Measurements from ENCODE around the gene TSHZ1. TPM values are rescaled to one million over a fixed set of nuclear protein-coding genes. Genes with fewer than 3 reads are reported as not detected.
A peak's percentile ranks its signal among the peaks of the same experiment; 100 is the strongest.
"Not testable (repeated sequence)": the region's sequence is repeated elsewhere in the genome, so short reads cannot be mapped to it uniquely, and the experiment has no call there.

TSHZ1 gene
- total RNA-seq, 1 experiment from 2014 or later: 12.4 TPM

DNA sequence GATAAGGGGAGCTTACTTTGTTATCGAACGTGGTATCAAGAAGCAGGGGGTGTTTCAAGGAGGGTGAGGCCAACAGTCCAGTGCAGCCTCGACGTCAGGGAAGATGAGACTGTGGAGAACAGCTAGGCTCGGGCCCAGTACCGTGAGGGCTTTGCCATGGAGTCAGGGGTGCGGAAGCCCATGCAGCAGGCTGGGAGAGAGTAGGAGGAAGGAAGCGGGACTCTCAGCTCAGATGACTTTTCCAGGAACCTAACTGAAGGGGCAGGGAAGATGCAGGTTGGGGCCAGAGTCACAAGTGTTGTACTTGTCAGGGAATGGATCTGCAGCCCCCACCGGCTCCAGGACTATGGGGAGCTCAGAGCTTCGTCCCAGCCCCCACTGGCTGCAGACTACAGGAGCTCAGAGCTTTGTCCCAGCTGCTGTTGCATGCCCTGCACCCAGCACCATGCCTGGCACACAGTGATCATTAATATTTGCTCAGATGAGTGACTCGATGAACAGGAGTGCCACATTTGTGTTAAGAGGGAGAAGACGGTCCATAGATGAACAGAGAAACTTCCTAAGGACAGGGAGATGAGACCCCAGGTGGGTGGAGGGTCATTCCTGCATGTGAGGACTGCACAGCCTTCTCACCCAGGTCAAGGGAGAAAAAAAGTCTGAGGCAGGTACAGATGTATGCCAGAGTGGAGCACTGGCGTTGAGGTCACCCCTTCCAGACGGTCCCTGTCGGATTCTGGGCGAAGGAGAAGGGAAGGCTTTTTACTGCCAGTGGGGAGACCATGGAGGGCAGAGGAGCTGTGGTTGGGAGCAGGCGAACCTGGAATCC lies 38.1 kb upstream of the TSHZ1 start:
- Histone ChIP-seq H3K27me3 (replicated peaks) (no peaks in the 10 kb centered on the region), H3K36me3 (no peaks in the 10 kb centered on the region), H3K4me3 (no peak overlapping the region), H3K27ac (no peak overlapping the region), H3K9me3 (replicated peaks) (no peaks in the 10 kb centered on the region), H3K4me1 (replicated peaks) (peaks cover 11% of the 10 kb centered on the region)
- peak in 1 of 2 experiments; percentile 30 for DNase-seq (ENCODE audit: low read depth in 1 of 2, low spot score in 2 of 2)

DNA sequence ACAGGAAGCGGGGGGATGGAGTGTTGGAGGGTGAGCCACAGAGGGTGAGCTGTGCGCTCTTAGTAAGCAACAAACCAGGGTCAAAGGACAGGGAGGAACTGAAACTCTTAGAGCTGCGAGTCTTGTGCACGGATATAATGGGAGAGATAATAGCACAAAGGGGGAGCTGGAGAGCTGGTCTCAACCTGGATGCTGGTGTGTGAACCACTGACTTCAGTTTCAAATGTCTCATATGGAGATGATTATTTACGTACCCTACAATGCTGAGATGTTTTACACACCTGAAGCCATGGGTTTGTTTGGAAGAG lies 37.5 kb upstream of the TSHZ1 start:
- Histone ChIP-seq H3K36me3 (no peaks in the 10 kb centered on the region), H3K27ac (no peak overlapping the region), H3K27me3 (replicated peaks) (no peaks in the 10 kb centered on the region), H3K4me3 (no peak overlapping the region), H3K9me3 (replicated peaks) (no peaks in the 10 kb centered on the region), H3K4me1 (replicated peaks) (peaks cover 6% of the 10 kb centered on the region)
- DNase-seq (ENCODE audit: low read depth in 1 of 2, low spot score in 2 of 2): peak in 1 of 2 experiments; percentile 28

DNA sequence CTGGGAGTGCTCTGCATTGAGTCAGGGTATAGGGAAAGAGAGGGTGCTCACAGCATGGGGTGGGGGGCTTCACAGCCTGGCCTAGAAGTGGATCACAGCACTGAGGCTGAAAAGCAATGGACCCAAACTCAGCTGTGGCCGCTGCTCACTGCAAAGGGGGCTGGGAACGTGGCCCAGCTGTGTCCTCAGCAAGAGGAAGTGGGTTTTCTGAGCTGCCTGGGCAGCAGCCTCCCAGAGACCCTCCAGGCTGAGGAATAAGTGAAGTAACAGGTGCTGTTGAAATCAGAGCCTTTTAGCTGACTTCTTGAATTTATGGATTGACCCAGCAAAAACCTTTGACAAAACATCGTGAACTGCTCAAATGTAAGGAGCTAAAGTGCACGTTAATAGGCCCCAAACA lies 36.9 kb upstream of the TSHZ1 start:
- DNase-seq (ENCODE audit: low read depth in 1 of 2, low spot score in 2 of 2): no peak
- Histone ChIP-seq H3K4me1 (replicated peaks) (no peaks in the 10 kb centered on the region; the same call in 1 of the 2 replicates), H3K4me3 (no peak overlapping the region), H3K27ac (no peak overlapping the region), H3K9me3 (replicated peaks) (no peaks in the 10 kb centered on the region), H3K27me3 (replicated peaks) (no peaks in the 10 kb centered on the region), H3K36me3 (no peaks in the 10 kb centered on the region)

DNA sequence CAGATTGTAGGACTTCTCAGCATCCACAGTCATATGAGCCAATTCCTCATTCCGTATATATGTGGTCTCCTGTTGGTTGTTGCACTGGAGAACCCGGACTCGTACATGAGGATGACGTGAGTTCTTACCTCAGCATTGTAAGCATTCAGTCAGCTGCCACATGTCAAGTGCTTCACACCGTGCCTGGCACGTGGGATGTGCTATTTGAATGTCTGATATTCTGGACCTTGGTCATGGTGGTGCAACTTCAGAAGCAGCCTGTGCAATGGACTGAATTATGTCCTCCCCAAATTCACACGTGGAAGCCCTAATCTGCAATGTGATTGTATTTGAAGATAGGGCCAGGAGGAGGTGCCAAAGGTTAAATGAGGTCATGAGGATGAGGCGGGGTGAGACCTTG lies 33.7 kb upstream of the TSHZ1 start:
- Histone ChIP-seq H3K27me3 (replicated peaks) (no peaks in the 10 kb centered on the region), H3K4me1 (replicated peaks) (no peaks in the 10 kb centered on the region), H3K9me3 (replicated peaks) (no peaks in the 10 kb centered on the region), H3K4me3 (no peak overlapping the region), H3K27ac (no peak overlapping the region), H3K36me3 (no peaks in the 10 kb centered on the region)
- no peak for DNase-seq (ENCODE audit: low read depth in 1 of 2, low spot score in 2 of 2)

DNA sequence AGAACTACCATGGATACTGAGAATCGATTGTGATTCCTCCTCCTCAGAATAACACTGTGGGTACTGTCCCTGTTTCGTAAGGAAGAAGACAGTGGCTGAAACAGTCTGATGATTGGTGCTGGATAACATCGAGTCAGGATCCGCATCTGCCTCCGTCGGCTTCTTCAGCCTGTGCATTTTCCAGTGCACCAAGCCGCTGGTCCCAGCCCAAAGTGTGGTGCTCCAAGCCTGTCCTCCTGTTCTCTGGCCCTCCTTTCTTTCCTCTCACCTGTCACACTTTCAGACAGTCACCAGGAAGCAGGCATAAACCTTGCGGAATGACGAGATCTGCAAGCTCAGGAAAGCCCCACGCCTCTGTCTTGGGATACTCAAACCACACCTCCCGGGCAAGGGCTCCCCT lies 32.2 kb upstream of the TSHZ1 start:
- Histone ChIP-seq H3K4me1 (replicated peaks) (peaks cover 1% of the 10 kb centered on the region), H3K36me3 (no peaks in the 10 kb centered on the region), H3K4me3 (no peak overlapping the region), H3K9me3 (replicated peaks) (no peaks in the 10 kb centered on the region), H3K27me3 (replicated peaks) (no peaks in the 10 kb centered on the region), H3K27ac (no peak overlapping the region)
- no peak for DNase-seq (ENCODE audit: low read depth in 1 of 2, low spot score in 2 of 2)

DNA sequence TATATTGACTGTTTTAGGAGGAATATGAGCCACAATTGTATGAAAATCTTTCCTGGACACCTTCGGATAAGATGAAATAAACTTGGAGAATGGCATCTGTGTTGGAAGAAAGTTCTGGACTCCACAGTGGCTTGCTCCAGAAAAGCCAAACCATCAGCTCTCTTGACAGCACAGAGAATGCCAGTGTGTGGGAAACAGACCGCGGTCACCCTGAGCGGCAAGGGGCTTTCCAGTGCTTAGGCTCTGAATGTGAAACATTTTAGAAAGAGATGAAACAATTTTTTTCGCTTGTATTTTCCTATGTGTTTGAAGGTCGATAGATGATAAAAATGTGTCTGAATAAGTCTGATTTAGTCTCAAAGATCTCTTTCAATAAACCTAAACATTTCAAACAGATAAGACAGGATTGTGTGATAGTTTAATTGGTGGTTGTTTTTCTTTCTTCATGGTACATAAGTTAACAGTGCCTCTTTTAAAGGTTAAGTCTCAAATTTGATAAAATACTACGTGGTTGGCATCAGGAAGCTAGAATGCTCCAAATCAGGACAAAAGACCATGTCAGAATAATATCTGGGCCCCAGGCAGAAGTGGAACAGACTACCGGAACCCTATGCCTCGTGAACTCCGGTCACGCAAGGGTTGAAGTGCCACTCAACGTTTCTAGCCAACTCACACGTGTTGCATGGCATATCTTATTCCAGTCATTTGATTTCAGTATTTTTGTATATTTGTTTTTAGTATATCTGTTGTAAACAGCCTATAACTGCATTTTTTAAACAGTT lies 30.6 kb upstream of the TSHZ1 start:
- H3K4me3 ChIP-seq: no peak overlapping the region
- no peaks in the 10 kb centered on the region for H3K36me3 ChIP-seq
- H3K4me1 ChIP-seq (replicated peaks): peaks cover 6% of the 10 kb centered on the region
- no peaks in the 10 kb centered on the region for H3K9me3 ChIP-seq (replicated peaks)
- no peaks in the 10 kb centered on the region for H3K27me3 ChIP-seq (replicated peaks)
- no peak for DNase-seq (ENCODE audit: low read depth in 1 of 2, low spot score in 2 of 2)
- no peak overlapping the region for H3K27ac ChIP-seq

DNA sequence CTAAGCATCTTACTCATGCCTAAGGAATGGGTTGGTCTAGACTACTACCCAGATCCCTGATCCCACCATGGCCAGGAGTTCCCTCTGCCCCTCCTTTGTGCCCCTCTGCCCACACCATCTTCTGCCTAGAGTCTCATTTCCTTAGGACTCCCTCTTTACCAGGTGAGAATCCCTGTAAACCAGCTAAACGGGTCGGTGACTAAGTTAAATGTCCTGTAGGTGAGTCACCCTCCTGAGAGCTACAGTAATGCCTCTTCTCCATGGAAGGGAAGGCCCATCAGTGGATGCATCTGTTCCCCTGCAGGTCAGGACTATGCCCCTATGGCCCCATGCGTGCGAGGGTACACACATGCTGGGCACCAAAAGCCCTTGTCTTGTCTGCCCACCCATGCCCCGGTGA lies 27.1 kb upstream of the TSHZ1 start:
- Histone ChIP-seq H3K27me3 (replicated peaks) (no peaks in the 10 kb centered on the region), H3K4me1 (replicated peaks) (peaks cover 6% of the 10 kb centered on the region), H3K27ac (no peak overlapping the region), H3K36me3 (no peaks in the 10 kb centered on the region), H3K9me3 (replicated peaks) (no peaks in the 10 kb centered on the region), H3K4me3 (no peak overlapping the region)
- DNase-seq (ENCODE audit: low read depth in 1 of 2, low spot score in 2 of 2): peak in 1 of 2 experiments; percentile 24

DNA sequence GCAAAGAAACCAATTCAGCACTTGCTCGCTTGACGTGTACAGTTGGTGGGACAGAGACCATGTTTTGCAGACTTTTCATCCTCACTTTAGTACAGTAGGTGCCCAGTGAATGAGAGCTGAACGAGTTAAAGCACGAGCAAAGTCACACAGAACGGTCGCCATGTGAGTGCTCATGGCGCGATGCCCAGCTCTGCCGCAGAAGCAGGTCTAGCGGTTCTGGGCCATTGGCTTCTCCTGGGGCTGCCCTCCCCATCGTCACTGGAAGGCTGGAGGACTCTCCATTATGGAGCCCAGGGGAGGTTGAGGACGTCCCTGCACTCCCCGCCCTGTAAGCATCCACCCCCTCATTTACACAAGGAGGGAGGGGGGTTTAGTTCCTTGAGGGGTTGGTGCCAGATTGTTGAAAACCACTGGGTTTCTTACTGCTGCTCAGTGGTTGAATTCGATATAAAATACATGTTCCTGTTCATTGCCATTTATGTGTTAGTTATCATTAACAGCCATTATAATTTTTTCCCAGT lies 26.6 kb upstream of the TSHZ1 start:
- Histone ChIP-seq H3K27ac (no peak overlapping the region), H3K36me3 (no peaks in the 10 kb centered on the region), H3K9me3 (replicated peaks) (no peaks in the 10 kb centered on the region), H3K4me3 (no peak overlapping the region), H3K4me1 (replicated peaks) (peaks cover 6% of the 10 kb centered on the region), H3K27me3 (replicated peaks) (no peaks in the 10 kb centered on the region)
- DNase-seq (ENCODE audit: low read depth in 1 of 2, low spot score in 2 of 2): no peak

DNA sequence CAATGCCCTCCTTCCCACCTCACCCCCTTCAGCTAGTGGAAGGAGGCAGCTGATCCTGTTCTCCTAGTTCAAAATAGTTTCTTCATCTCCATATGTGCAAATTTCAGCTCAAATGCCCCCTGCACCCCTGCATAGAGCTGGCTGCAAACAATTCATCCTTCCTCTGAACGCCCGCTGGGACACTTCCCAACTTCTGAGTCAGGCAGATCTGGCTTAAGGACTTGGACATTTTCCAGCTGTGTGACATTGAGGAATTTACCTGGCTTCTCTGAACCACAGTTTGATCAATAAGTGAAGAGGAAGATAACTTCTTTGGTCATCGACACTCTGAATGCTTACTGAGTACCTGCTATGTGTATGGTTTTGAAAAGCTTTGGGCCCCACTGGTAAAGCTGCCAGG lies 25.1 kb upstream of the TSHZ1 start:
- Histone ChIP-seq H3K36me3 (no peaks in the 10 kb centered on the region), H3K9me3 (replicated peaks) (no peaks in the 10 kb centered on the region), H3K27ac (no peak overlapping the region), H3K4me1 (replicated peaks) (peaks cover 6% of the 10 kb centered on the region), H3K4me3 (no peak overlapping the region), H3K27me3 (replicated peaks) (no peaks in the 10 kb centered on the region)
- DNase-seq (ENCODE audit: low read depth in 1 of 2, low spot score in 2 of 2): no peak

DNA sequence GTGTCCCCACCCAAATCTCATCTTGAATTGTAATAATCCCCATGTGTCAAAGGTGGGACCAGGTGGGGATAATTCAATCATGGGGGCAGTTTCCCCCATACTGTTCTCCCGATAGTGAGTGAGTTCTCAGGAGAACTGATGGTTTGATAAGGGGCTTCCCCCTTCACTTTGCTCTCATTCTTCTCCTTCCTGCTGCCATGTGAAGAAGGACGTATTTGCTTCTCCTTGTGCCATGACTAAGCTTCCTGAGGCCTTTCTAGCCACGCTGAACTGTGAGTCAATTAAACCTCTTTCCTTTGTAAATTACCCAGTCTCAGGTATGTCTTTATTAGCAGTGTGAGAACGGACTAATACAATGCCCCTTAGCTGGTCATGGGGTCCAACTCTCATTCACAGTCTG lies 22.9 kb upstream of the TSHZ1 start:
- not testable (repeated sequence) for H3K27me3 ChIP-seq (replicated peaks); H3K36me3 ChIP-seq; DNase-seq (ENCODE audit: low read depth in 1 of 2, low spot score in 2 of 2); H3K9me3 ChIP-seq (replicated peaks); H3K4me1 ChIP-seq (replicated peaks); H3K4me3 ChIP-seq; H3K27ac ChIP-seq

DNA sequence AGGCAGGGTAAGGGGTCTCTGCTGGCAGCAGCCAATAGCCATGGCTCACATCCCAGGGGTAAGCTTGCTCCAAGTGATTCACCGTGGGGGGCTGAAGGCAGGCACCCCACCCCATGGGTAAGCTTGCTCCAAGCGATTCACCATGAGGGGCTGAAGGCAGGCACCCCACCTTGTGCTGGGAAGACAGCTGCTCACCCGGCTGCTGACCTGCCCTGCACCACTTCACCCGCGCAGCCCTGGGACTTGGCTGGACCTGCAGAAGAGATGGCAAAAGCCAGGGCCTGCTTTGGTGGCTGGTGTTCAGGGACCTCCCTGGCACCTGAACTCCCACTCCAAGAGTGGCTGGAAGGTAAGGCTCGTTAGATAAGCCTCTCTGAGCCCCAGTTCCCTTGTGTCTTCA lies 20.9 kb upstream of the TSHZ1 start:
- H3K4me3 ChIP-seq: no peak overlapping the region
- no peaks in the 10 kb centered on the region for H3K9me3 ChIP-seq (replicated peaks)
- no peaks in the 10 kb centered on the region for H3K4me1 ChIP-seq (replicated peaks)
- no peak overlapping the region for H3K27ac ChIP-seq
- DNase-seq (ENCODE audit: low read depth in 1 of 2, low spot score in 2 of 2): peak in 1 of 2 experiments; percentile 30
- no peaks in the 10 kb centered on the region for H3K36me3 ChIP-seq
- no peaks in the 10 kb centered on the region for H3K27me3 ChIP-seq (replicated peaks)

DNA sequence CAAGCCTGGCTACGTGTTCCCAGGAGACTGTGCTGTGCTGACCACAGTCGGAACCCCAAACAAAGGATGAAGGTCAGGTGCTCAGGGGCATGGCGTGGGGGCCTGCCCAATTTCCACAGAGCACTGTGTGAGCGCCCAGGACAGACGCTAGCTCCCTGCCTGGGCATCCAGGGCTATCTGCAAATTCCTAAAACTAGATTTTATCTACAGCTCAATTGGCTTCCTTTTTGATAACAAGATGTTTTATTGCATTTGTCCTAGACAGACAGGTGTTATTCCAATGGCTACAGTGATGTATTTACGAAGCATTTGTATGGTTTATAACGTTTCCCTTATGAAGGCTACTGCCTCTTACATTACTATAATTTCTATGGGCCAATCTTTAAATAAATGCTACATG lies 17.7 kb upstream of the TSHZ1 start:
- Histone ChIP-seq H3K4me3 (no peak overlapping the region), H3K4me1 (replicated peaks) (peaks cover under 1% of the 10 kb centered on the region), H3K36me3 (no peaks in the 10 kb centered on the region), H3K27ac (no peak overlapping the region), H3K27me3 (replicated peaks) (no peaks in the 10 kb centered on the region), H3K9me3 (replicated peaks) (no peaks in the 10 kb centered on the region)
- no peak for DNase-seq (ENCODE audit: low read depth in 1 of 2, low spot score in 2 of 2)

DNA sequence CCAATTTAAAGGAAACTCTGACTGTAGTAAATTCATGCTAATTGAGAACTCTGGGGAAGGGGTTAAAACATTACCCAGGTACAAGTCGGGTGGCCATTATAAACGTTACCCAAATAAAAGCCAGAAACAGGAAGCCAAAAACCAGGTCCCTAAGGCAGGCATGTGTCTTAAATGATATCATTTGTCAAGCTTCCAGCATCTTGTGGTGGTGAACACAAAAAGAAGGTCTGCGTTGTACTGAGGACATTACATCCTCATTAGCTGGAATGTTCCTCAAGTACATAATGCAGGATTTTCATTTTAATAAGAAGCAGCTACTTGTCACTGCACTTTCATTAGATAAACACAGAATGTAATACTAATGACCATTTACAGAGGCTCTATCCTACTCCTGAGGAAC lies 12.6 kb upstream of the TSHZ1 start:
- H3K36me3 ChIP-seq: peaks cover 26% of the 10 kb centered on the region
- H3K4me3 ChIP-seq: no peak overlapping the region
- H3K4me1 ChIP-seq (replicated peaks): peaks cover 27% of the 10 kb centered on the region
- no peak for DNase-seq (ENCODE audit: low read depth in 1 of 2, low spot score in 2 of 2)
- no peaks in the 10 kb centered on the region for H3K9me3 ChIP-seq (replicated peaks)
- H3K27me3 ChIP-seq (replicated peaks): no peaks in the 10 kb centered on the region
- no peak overlapping the region for H3K27ac ChIP-seq

DNA sequence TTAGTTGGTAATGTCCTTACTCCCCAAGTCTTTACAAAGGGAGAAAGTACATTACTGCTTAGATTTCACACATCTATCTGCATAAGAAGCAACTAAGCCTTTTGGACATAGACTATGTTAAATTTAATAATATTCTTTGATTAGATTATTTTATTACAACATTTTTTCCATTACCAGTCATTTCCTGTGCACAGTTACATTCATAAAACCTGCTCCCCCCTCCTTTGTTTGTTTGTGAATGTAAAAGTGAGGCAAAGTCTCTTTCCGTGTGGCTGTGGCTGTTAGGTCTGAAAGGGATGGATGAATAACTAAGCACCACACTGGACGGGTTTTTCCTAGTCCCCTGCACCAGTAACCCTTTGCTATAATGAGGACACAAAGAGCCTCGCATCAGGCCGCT lies 11.3 kb upstream of the TSHZ1 start:
- peak; percentile 20 to 30 for DNase-seq (ENCODE audit: low read depth in 1 of 2, low spot score in 2 of 2)
- 0 out of 2 replicates have a peak overlapping the region, but pooled peaks have one; percentile 10 for H3K27ac ChIP-seq

More for the DNA sequence above, 11.3 kb upstream of the TSHZ1 start:
- Histone ChIP-seq H3K36me3 (peaks cover 26% of the 10 kb centered on the region), H3K4me1 (replicated peaks) (peaks cover 27% of the 10 kb centered on the region), H3K4me3 (no peak overlapping the region), H3K9me3 (replicated peaks) (no peaks in the 10 kb centered on the region), H3K27me3 (replicated peaks) (no peaks in the 10 kb centered on the region)
